Lung (tissue), 12 donors: ENCODE results near the gene SYTL3. TPM values are rescaled to one million over a fixed set of nuclear protein-coding genes. Genes with fewer than 3 reads are reported as not detected.

ENCODE experiments used
- ATAC-seq: fragments of 200-7000 bp; cut with Tn5 transposase; one replicate; pipeline ENCODE4 v1.9.1; 2020; ENCODE audit warnings: moderate number of reproducible peaks; ENCODE audit not compliant: insufficient read depth, low FRiP score
- DNase-seq, 3 donors: peaks; one replicate each; pipeline ENCODE4 v3.0.0-alpha.2; 2013 to 2017
- H3K27ac ChIP-seq, 2 donors: one replicate each; pipeline ENCODE4 v1.5.1; 2013; ENCODE audit warnings: mild to moderate bottlenecking in 2 of 2, moderate library complexity in 2 of 2, control low read depth in 1 of 2, inconsistent platforms in 1 of 2, low read depth in 1 of 2, low read length in 1 of 2
- H3K27me3 ChIP-seq, 3 donors: one replicate each; pipeline ENCODE4 v1.5.1; 2013; ENCODE audit warnings: low read length in 2 of 3; ENCODE audit not compliant: control insufficient read depth in 3 of 3, insufficient read depth in 3 of 3
- H3K36me3 ChIP-seq, 4 donors: one replicate each; pipeline ENCODE4 v1.5.1; 2013; ENCODE audit warnings: low read length in 4 of 4, mild to moderate bottlenecking in 1 of 4, moderate library complexity in 1 of 4; ENCODE audit not compliant: control insufficient read depth in 4 of 4, insufficient read depth in 4 of 4
- H3K4me1 ChIP-seq, 5 donors: one replicate each; pipeline ENCODE4 v1.5.1; 2013; ENCODE audit warnings: low read length in 5 of 5, mild to moderate bottlenecking in 2 of 5, moderate library complexity in 1 of 5; ENCODE audit not compliant: control insufficient read depth in 5 of 5, insufficient read depth in 5 of 5
- H3K4me3 ChIP-seq: one replicate; pipeline ENCODE4 v1.5.1; 2013; ENCODE audit warnings: mild to moderate bottlenecking, control low read depth, moderate library complexity
- H3K9ac ChIP-seq, 2 donors: one replicate each; pipeline ENCODE4 v1.5.1; 2013; ENCODE audit warnings: low read length in 2 of 2, control low read depth in 1 of 2; ENCODE audit not compliant: insufficient read depth in 1 of 2
- H3K9me3 ChIP-seq, 4 donors: one replicate each; pipeline ENCODE4 v1.5.1; 2013; ENCODE audit warnings: low read length in 3 of 4, mild to moderate bottlenecking in 1 of 4, moderate library complexity in 1 of 4; ENCODE audit not compliant: control insufficient read depth in 4 of 4, insufficient read depth in 3 of 4
- WGBS, 2 donors: extraction: QIAGEN DNeasy Blood & Tissue Kit; methylation state at CpG; one replicate each; pipeline ENCODE4 v1.1.7; 2013; 5-methylcytosine and 5-hydroxymethylcytosine counted together
- polyA plus RNA-seq, 2 donors: library from polyadenylated mRNA; stranded (reverse); fragments of 200-250 nt; gene quantifications; one replicate each; pipeline ENCODE4 v1.2.1, GENCODE V29; 2013
- total RNA-seq, 2 donors: library from RNA; depleted of rRNA in 1 of 2; stranded (reverse); fragments of >200 nt in 1 of 2; gene quantifications; one replicate each; pipeline ENCODE4 v1.2.1, GENCODE V29; 2014 to 2021
- TF ChIP-seq, protein P1 (sequence below): IDR thresholded peaks from 2 replicates; pipeline ENCODE4 v1.5.1; 2012; ENCODE audit warnings: mild to moderate bottlenecking; ENCODE audit errors: control extremely low read depth, extremely low read depth
- donor health status: control.
- donor health status: control.
- donor health status: Bipolar disorder and iron deficiency.
- donor health status: healthy.
- donor health status: DM: yes; HTN: yes; CAD: no.

The SYTL3 gene
- total and polyA plus RNA-seq, 4 donors: 6.5 to 20.0 (median 15.6) TPM

DNA sequence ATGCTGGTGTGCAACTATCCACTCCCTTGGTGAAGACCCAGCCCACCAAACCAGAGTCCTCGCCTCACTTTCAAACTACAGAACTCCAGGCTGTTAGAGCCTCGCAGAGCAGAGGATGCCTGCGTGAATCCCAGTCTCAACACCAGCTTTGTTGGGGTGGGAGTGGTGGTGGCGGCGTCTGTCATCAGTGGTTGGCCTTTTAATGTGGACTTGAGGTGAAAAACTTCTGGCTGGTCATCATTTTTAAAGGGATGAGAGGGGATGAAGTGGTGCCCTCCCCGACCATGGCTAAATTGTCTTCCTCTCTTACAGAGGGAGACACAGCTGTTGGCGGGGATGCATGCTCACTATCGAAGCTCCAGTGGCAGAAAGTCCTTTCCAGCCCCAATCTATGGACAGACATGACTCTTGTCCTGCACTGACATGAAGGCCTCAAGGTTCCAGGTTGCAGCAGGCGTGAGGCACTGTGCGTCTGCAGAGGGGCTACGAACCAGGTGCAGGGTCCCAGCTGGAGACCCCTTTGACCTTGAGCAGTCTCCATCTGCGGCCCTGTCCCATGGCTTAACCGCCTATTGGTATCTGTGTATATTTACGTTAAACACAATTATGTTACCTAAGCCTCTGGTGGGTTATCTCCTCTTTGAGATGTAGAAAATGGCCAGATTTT lies 114.5 kb downstream of the SYTL3 start:
- no peak overlapping the region for H3K27ac ChIP-seq
- TF ChIP-seq, protein P1, sequence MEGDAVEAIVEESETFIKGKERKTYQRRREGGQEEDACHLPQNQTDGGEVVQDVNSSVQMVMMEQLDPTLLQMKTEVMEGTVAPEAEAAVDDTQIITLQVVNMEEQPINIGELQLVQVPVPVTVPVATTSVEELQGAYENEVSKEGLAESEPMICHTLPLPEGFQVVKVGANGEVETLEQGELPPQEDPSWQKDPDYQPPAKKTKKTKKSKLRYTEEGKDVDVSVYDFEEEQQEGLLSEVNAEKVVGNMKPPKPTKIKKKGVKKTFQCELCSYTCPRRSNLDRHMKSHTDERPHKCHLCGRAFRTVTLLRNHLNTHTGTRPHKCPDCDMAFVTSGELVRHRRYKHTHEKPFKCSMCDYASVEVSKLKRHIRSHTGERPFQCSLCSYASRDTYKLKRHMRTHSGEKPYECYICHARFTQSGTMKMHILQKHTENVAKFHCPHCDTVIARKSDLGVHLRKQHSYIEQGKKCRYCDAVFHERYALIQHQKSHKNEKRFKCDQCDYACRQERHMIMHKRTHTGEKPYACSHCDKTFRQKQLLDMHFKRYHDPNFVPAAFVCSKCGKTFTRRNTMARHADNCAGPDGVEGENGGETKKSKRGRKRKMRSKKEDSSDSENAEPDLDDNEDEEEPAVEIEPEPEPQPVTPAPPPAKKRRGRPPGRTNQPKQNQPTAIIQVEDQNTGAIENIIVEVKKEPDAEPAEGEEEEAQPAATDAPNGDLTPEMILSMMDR: no peak
- H3K9ac ChIP-seq: no peak overlapping the region
- H3K4me1 ChIP-seq: no peaks in the 10 kb centered on the region
- no peak for DNase-seq
- H3K4me3 ChIP-seq: no peak overlapping the region
- WGBS, 2 donors: 95 to 97% methylated on average over 14 of the region's 14 CpGs
- no peak for ATAC-seq
- peaks cover 15 to 47% (median 25%) of the 10 kb centered on the region in 4 donors for H3K36me3 ChIP-seq
- no peaks in the 10 kb centered on the region for H3K9me3 ChIP-seq
- H3K27me3 ChIP-seq: no peaks in the 10 kb centered on the region

DNA sequence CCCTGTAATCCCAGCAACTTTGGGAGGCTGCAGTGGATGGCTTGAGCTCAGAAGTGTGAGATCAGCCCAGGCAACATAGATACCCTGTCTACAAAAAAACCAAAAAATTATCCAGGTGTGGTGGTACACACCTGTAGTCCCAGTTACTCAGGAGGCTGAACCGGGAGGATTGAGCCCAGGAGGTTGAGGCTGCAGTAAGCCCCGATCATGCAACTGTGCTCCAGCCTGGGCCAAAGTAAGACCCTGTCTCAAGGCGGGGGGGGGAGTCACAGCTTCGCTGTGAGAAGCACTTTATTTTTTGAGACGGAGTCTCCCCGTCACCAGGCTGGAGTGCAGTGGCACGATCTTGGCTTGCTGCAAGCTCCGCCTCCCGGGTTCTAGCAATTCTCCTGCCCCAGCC lies 115.1 kb downstream of the SYTL3 start:
- no peaks in the 10 kb centered on the region for H3K27me3 ChIP-seq
- no peak overlapping the region for H3K27ac ChIP-seq
- ATAC-seq (no peak), DNase-seq (no peak)
- H3K4me1 ChIP-seq: no peaks in the 10 kb centered on the region
- no peak overlapping the region for H3K4me3 ChIP-seq
- peaks cover 16 to 53% (median 30%) of the 10 kb centered on the region in 4 donors for H3K36me3 ChIP-seq
- WGBS, 2 donors: 94 to 98% methylated on average over 9 of the region's 9 CpGs
- TF ChIP-seq, protein P1: no peak
- H3K9me3 ChIP-seq: no peaks in the 10 kb centered on the region
- no peak overlapping the region for H3K9ac ChIP-seq

DNA sequence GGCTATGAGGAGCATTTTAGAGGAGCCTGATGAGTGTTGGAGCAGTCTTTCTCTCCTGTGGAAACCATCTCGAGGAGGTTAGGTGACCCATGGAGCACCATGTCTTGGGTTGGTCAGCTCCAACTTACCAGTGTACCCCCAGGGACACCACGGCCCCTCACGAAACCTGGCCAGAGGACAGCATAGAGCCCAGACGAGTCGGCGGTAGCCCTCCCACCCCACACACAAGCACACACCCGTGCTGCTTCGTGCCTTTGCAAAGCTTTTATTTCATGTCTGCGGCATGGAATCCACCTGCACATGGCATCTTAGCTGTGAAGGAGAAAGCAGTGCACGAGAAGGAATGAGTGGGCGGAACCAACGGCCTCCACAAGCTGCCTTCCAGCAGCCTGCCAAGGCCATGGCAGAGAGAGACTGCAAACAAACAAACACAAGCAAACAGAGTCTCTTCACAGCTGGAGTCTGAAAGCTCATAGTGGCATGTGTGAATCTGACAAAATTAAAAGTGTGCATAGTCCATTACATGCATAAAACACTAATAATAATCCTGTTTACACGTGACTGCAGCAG lies 115.7 kb downstream of the SYTL3 start:
- H3K27ac ChIP-seq: no peak overlapping the region
- peaks cover 20 to 59% (median 37%) of the 10 kb centered on the region in 4 donors for H3K36me3 ChIP-seq
- no peak for ATAC-seq
- no peaks in the 10 kb centered on the region for H3K4me1 ChIP-seq
- H3K27me3 ChIP-seq: no peaks in the 10 kb centered on the region
- TF ChIP-seq, protein P1: no peak
- no peak overlapping the region for H3K9ac ChIP-seq
- WGBS, 2 donors: 88 to 91% methylated on average over 13 of the region's 13 CpGs
- no peak overlapping the region for H3K4me3 ChIP-seq
- no peak for DNase-seq
- H3K9me3 ChIP-seq: no peaks in the 10 kb centered on the region
